IPS-11a (cell line): ENCODE measurements around the gene RNF39.
"Not testable (repeated sequence)": the region's sequence is repeated elsewhere in the genome, so short reads cannot be mapped to it uniquely, and the experiment has no call there.

Experiments
- H3K4me3 ChIP-seq: one replicate; pipeline ENCODE4 v1.5.1; 2013; ENCODE audit warnings: low read depth, low read length, control low read depth

The RNF39 gene, protein sequence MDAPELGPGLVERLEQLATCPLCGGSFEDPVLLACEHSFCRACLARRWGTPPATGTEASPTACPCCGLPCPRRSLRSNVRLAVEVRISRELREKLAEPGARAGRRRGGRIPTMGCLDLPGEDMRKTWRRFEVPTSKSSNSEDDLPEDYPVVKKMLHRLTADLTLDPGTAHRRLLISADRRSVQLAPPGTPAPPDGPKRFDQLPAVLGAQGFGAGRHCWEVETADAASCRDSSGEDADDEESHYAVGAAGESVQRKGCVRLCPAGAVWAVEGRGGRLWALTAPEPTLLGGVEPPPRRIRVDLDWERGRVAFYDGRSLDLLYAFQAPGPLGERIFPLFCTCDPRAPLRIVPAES

GRCh38 chr6:30075094-30075789, at the start of gene RNF39:
TSS of gene RNF39 (minus strand) at chr6:30075769. CDS start at chr6:30075585, 184 bp downstream.
- H3K4me3 ChIP-seq, result peak within 1 kb of the TSS; percentile 52

- H3K4me3 ChIP-seq, result no peak overlapping the region
These were observed 46.9 kb upstream of the RNF39 start for GRCh38 chr6:30122515-30122914.

DNA sequence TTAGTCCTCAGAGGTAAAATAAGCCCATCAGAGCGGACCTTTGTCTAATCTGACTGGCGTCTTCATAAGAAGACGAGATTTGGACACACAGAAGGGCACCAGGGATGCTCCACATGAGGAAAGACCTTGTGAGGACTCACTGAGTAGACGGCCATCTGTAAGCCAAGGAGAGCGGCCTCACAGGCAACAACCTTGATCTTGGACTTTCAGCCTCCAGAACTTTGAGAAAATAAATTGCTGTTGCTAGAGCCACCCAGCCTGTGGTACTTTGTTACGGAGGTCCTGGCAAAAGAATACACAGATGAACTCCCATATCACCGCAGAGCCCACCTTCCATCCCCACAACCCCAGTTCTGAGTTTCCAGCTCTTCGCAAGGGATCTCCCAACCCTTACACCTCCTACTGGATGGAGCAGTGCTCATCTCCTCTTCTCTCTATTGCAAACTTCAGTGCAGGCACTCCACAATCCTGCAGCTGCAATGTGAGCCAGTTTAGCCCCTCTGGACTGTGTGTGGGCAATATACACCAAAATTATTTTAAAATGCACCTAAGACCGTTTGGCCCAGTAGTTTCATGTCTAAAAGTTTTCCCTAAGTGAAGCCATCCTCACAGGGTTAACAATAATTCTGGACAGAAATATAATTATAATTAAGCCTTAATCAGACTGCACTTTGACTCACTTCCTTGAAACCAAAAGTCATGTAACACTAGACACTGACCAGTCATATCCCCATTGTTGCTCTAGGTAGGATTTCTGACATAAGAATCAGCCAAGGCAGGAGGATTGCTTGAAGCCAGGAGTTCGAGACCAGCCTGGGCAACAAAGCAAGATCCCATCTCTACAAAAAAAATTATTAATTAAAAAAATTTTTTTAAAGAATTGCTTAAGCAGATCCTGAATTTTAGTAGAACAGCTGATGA, 46.1 kb upstream of the RNF39 start:
- H3K4me3 ChIP-seq, result no peak overlapping the region

DNA sequence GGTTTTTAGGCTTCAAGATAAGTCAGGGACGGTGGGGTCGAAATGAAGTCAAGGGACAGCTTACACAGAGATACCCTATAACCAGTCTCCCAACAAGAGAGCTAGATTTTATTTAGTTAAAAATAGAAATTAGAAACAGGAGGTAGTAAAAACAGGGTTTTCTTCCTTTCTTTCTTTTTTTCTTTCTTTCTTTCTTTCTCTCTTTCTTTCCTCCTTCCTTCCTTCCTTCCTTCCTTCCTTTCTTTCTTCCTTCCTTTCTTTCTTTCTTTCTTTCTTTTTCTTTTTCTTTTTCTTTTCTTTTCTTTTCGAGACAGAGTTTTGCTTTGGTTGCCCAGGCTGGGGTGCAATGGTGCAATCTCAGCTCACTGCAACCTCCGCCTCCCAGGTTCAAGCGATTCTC, 43.1 kb upstream of the RNF39 start:
- H3K4me3 ChIP-seq, result not testable (repeated sequence)

DNA sequence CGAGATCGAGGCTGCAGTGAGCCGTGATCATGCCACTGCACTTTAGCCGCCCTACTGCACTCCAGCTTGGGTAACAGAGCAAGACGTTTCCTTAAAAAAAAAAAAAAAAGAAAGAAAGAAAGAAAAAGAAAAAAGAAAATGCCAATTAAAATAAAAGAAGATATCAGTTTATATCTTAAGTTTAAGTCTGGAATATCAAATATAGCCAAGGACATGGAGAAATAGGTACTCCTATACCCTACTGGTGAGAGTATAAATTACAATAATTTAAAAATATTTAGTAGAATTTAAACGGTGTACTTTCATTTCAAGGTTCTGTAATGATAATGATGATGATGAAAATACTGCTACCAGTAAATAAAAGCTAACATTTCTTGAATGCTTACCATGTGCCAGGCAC, 41.2 kb upstream of the RNF39 start:
- no peak overlapping the region for H3K4me3 ChIP-seq

DNA sequence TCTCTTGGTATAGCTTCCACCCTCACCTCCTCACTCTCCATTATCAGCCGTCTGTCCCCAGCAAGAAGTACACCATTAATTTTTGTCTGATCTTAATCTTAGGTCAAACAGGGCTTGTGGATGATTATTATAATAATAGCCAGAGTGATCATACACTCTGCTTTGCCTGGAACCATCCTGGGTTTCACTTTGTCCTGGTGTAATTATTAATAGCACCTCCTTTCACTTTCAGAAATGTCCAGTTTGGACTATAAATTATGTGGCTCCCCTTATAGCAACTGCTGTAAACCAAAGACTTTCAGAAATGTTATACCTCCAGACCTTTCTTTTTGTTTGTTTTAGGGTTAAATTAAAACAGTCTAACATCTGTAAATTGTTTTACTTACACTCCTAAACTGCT, 38.3 kb upstream of the RNF39 start:
- no peak overlapping the region for H3K4me3 ChIP-seq

- H3K4me3 ChIP-seq, result no peak within 1 kb of the TSS
These were observed 37.6 kb upstream of the RNF39 start, which contains the start of gene TRIM31 for GRCh38 chr6:30113003-30113759. TSS of gene TRIM31 (minus strand) at chr6:30113090. CDS start at chr6:30112805, 285 bp downstream.

- H3K4me3 ChIP-seq, result no peak overlapping the region
These were observed 36.9 kb upstream of the RNF39 start for GRCh38 chr6:30112402-30112994.

DNA sequence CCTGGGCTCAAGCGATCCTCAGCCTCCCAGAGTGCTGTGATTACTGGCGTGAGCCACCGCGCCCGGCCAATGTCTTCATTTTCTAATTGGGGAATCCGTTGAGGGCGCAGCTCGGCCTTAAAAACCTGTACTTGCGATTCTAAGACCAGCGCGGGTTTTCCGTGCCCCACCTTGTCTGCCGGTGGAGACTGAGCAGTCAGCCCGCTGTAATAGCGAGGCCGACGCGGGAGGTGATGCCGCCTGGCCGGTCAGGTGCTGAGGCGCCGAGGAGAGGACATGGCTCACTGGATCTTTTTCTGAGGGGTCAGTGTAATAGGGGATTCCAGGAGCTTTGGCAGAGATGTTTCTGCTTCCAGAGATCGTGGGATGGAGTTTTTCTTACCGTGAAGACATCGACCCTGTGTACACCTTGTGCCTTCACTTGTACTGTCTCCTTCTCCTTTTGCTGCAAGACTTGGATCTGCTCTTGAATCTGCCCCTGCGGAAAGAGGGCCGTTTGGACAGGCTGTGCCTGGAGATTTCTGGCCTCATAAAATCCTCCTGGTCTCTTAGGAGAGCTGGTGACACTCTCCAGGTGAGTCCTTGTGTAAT, 35.8 kb upstream of the RNF39 start:
- H3K4me3 ChIP-seq, result no peak overlapping the region

DNA sequence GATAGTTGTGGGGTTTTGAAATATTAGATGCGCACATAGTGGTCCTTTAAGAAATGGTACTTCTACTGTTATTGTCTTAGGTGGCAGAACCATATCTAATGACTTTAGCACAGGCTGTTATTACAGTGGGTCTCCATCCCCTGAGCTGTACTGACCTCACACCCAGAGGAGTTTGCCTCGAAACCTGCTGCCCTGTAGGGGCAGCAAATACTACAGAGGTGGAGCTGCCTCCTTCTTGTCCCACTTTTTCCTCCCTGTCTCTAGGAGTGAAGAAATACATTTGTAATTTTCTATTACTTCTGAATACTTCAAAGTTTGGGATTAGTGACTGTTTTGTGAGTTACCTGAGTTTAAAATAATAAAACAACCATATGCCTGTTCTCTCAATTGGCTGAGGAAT, 29.1 kb upstream of the RNF39 start:
- H3K4me3 ChIP-seq, result no peak overlapping the region

- peak overlapping the region; percentile 34 for H3K4me3 ChIP-seq
These were observed 28.3 kb upstream of the RNF39 start for GRCh38 chr6:30103872-30104179.

DNA sequence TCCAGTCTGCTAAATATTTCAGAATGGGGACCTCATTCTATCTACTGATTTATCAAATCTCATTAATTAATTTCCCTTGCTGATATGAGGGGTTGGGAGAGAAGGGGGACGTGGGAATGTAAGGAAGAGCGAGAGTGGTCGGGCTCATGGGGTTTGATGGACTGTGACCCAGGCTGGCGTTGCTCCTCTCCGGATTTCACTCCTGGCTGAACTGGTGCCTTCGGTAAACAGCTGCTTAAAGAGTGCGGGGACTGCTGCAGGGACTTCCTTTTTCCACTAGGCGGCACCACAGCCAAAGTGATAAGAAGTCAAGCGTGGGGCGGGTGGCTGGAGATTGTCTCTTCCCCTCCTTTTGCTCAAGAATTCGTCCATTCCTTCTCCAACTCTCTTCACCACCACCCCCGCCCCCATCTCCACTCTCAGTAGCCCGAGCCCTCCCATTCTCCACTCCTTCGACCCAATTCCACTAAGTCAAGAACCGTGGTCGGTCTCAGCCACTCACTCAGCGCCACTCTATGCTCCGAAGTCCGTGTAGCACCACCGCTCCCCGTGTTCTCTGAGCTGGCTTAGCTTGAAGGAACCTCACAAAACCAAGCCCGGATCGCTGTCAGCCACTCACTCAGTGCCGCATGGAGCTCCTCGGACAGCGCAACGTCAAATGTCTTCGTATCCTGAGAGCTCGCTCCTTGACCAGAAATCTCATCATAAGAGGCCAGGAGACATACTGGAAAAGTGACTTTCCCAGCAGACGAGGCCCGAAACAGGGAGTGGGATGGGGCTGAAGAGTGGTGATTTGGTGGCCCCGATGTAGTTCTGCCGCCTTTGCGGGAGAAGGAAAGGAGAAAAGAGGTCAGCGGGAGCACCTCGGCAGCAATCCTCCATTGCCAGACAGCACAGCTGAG, 27.7 kb upstream of the RNF39 start:
- peak overlapping the region; percentile 34 for H3K4me3 ChIP-seq

- no peak overlapping the region for H3K4me3 ChIP-seq
These were observed 26.9 kb upstream of the RNF39 start for GRCh38 chr6:30102414-30102969.

GRCh38 chr6:30101444-30102413, 26.2 kb upstream of the RNF39 start:
- H3K4me3 ChIP-seq, result peak overlapping the region; percentile 14

DNA sequence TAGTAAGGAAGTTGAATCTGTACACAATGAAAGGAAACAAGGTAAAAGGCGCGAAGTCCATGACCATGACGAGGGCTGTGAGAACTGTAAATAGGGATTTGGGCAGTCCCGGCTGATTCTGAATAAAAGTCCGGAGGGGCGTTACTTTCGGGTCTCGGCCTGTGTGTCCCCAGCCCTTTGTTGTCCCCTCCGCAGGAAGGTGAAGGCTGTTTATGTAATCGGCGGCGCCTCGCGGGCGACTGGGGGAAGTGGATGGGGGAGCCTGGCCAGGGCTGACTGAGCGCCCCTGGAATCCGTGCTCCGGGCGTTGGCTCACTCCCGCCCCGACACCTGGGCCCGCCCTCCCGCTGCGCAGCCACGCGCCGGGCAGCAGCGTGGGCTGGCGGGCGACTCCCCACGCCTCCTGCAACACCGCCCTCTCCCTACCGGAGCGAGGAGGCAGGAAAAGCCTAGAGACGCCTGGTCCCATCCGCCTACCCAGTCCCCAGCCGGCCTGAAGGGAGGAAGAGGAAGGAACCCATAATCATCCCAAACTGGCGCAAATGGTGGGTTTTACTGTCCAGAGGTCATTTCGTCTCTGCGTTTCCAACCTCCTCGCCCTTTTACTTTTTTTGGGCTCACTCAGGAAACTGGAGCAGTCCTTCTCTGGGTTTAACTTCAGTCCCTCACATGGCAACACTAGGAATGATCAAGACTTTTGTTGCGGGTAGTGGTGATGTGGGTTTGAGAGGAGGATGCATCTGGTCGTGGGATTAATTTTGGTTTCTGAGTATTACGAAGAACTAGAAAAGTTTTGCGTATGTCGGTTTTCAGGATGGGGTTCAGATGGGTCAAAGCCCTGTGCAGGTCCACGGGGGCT, 25.2 kb upstream of the RNF39 start:
- H3K4me3 ChIP-seq, result peak overlapping the region; percentile 14

- no peak overlapping the region for H3K4me3 ChIP-seq
These were observed 24.6 kb upstream of the RNF39 start for GRCh38 chr6:30100154-30100553.
